Medulla oblongata (tissue), 1 donor: ENCODE results near the gene GPR39.

Source experiments
- DNase-seq: peaks from one replicate; pipeline ENCODE4 v3.0.0-alpha.2; 2015; ENCODE audit errors: extremely low spot score

GPR39 gene

GRCh38 chr2:132599556-132599955, 183.0 kb downstream of the GPR39 start:
- no peak for DNase-seq

GRCh38 chr2:132604561-132604960, 188.0 kb downstream of the GPR39 start:
- DNase-seq, result no peak

GRCh38 chr2:132605236-132606180, 188.9 kb downstream of the GPR39 start:
- DNase-seq, result no peak

GRCh38 chr2:132606649-132607048, 190.0 kb downstream of the GPR39 start:
- no peak for DNase-seq

GRCh38 chr2:132607426-132608090, 191.0 kb downstream of the GPR39 start:
- DNase-seq, result no peak

- no peak for DNase-seq
Measured at GRCh38 chr2:132608311-132608710, 191.7 kb downstream of the GPR39 start.

- DNase-seq, result no peak
Measured at GRCh38 chr2:132609101-132609890, 192.7 kb downstream of the GPR39 start.

GRCh38 chr2:132611719-132612118, 195.1 kb downstream of the GPR39 start:
- DNase-seq, result no peak

- DNase-seq, result no peak
Measured at GRCh38 chr2:132615329-132616085, 198.9 kb downstream of the GPR39 start.

- no peak for DNase-seq
Measured at GRCh38 chr2:132617989-132618388, 201.4 kb downstream of the GPR39 start.

- DNase-seq, result no peak
Measured at GRCh38 chr2:132618734-132619133, 202.1 kb downstream of the GPR39 start.

GRCh38 chr2:132620115-132620514, 203.5 kb downstream of the GPR39 start:
- no peak for DNase-seq

- no peak for DNase-seq
Measured at GRCh38 chr2:132621131-132621875, 204.7 kb downstream of the GPR39 start.

- DNase-seq, result no peak
Measured at GRCh38 chr2:132623096-132623839, 206.7 kb downstream of the GPR39 start.

GRCh38 chr2:132627536-132627935, 210.9 kb downstream of the GPR39 start:
- no peak for DNase-seq

GRCh38 chr2:132632000-132632649, 215.5 kb downstream of the GPR39 start:
- DNase-seq, result peak; percentile 80

GRCh38 chr2:132633635-132634034, 217.0 kb downstream of the GPR39 start:
- no peak for DNase-seq

GRCh38 chr2:132636346-132636745, 219.7 kb downstream of the GPR39 start:
- no peak for DNase-seq

GRCh38 chr2:132638313-132639040, 221.9 kb downstream of the GPR39 start:
- DNase-seq, result no peak
